Panc1 (cell line): Measurements from ENCODE around the gene CSMD2.

Experiments used
- CTCF ChIP-seq: fragments of 450-650 bp; IDR thresholded peaks from 2 replicates; pipeline ENCODE4 v1.5.1; 2017; ENCODE audit warnings: mild to moderate bottlenecking
- POLR2AphosphoS5 ChIP-seq: IDR thresholded peaks from 2 replicates; pipeline ENCODE4 v1.6.1; 2012; ENCODE audit warnings: mild to moderate bottlenecking, low read depth, low read length, moderate library complexity
- REST ChIP-seq, 2 experiments: IDR thresholded peaks; 2 replicates each; pipeline ENCODE4 v1.6.1; 2011 to 2012; ENCODE audit warnings: low read depth in 2 of 2, control low read depth in 1 of 2, low read length in 1 of 2, mild to moderate bottlenecking in 1 of 2, moderate library complexity in 1 of 2; ENCODE audit not compliant: insufficient read depth in 1 of 2

GRCh38 chr1:33918368-33918767 lies 246.7 kb downstream of the CSMD2 start:
- TF ChIP-seq CTCF (no peak), POLR2AphosphoS5 (no peak), REST (IDR thresholded peaks at IDR 0.05; ENCODE audit: insufficient read depth in 1 of 2, low read depth in 2 of 2, low read length in 1 of 2) (no peak)
